Left ventricle myocardium superior (tissue), 1 donor: ENCODE measurements around the gene PGF. TPM values are rescaled to one million over a fixed set of nuclear protein-coding genes. Genes with fewer than 3 reads are reported as not detected.
A peak's percentile ranks its signal among the peaks of the same experiment; 100 is the strongest.

Experiments used
- ATAC-seq: fragments of 200-7000 bp; cut with Tn5 transposase; one replicate; pipeline ENCODE4 v1.9.1; 2020; ENCODE audit warnings: mild to moderate bottlenecking, moderate library complexity
- DNase-seq: peaks from one replicate; pipeline ENCODE4 v3.0.0-alpha.2; 2020
- intact Hi-C: fragments of 100-400 bp; cut with micrococcal nuclease; formaldehyde crosslinking; loops from one replicate; pipeline ENCODE4 v1.11.0; 2022
- total RNA-seq: library from RNA; stranded (reverse); fragmentation: NEBNext Ultra II Directional; extraction: Animal tissue kit (Norgen Biotek cat#: 25700); gene quantifications from one replicate; pipeline ENCODE4 v1.2.1, GENCODE V29; 2021
- donor health status: DM: no; HTN: yes; CAD: no; lungs with severe emphysema.

PGF gene
- total RNA-seq, 1 donor from 2014 or later, result 4.9 TPM

DNA sequence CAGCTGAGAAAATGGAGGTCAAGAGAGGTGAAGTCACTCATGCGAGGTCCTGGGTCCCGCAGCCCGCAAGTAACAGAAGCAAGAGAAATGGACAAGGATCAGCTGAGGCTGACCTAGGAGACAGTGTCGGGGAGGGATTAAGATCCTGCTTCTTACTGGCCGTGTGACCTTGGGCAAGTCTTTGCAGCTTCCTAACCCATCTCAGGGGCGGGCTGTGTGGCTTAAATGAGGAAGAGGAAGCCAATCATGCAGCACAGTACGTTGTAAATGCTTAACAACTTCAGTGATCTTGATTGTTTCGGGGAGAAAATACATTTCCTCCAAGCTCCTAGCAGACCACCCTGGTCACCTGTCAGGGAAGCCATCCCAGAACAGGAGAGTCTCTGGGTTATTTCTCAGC is 7.1 kb upstream of the PGF start:
- intact Hi-C loops, result no loop called here
- ATAC-seq (no peak), DNase-seq (no peak)

- DNase-seq (no peak), ATAC-seq (no peak)
- intact Hi-C loops, result no loop called here
Measured at GRCh38 chr14:74962046-74962445, 6.6 kb upstream of the PGF start.

- no peak for DNase-seq
- ATAC-seq, result no peak
Measured at GRCh38 chr14:74961238-74961911, 6.0 kb upstream of the PGF start.

GRCh38 chr14:74960736-74961135 is 5.3 kb upstream of the PGF start:
- no peak for DNase-seq
- intact Hi-C loops, result no loop called here
- no peak for ATAC-seq

More at GRCh38 chr14:74961238-74961911, 6.0 kb upstream of the PGF start:
- intact Hi-C loops, result no loop called here

DNA sequence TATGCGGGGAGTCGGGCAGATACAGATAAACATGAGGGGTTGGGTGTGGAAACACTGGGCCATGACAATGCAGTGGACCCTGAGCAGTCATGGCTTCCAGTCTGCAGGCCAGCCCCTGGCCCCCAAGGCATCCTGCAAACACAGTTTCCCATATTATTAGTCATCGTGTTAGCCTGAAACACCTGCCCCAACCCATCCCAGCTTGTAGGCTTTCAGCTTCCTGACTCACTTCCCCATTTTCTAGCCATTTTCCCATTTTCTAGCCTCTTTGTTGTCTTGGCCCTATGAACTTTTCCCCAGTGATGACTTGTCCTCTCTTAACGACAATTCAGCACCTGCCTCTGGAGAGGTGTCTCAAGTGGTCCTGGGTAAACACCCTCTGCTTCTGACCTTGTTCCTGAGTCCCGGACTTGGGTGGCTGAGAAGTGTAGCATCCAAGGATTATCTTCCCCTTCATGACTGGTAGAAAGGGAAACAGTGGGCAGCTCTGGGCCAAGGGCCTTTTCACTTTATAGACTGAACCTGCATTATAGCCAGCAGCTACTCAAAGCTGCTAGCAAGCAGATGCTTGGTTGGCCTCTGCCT is 4.3 kb upstream of the PGF start:
- ATAC-seq (no peak), DNase-seq (no peak)
- intact Hi-C loops, result no loop called here

DNA sequence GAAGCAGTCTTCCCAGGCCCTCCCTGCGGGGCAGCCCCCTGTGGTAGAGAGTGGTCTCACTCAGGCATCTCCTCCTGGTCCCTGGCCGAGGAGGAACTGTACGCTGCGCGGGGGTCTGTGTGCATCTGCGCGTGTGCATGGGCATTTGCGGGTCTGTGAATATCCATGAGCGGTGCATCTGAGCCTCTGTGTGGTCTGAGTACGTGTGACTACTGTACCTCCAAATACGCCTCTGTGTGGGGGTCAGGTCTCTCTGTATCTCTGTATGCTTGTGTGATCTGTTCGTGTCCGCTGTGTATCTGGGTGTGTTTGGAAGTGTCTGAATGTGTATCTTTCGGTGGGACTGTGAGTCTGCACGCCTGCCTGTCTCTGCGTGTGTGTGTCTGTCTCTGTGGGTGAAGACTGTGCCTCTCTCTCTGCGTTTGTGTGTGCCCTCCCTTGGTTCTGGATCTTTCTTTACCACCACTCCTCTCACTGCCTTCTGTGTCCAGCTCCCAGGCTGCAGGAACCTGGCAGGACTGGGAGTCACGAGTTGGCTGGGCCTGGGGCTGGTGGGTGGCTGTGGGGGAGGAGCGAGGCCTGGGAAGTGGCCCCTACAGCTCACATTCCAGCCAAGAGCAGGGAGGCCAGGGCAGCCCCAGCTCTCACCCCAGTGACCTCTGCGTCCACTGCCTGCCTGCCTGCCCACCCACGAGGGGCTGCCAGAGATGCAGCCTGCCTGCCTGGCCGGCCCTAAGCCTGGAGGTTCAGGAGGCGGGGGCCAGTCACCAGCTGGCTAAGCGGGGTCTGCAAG is 1.1 kb upstream of the PGF start:
- ATAC-seq (no peak), DNase-seq (no peak)
- intact Hi-C loops, result no loop called here

DNA sequence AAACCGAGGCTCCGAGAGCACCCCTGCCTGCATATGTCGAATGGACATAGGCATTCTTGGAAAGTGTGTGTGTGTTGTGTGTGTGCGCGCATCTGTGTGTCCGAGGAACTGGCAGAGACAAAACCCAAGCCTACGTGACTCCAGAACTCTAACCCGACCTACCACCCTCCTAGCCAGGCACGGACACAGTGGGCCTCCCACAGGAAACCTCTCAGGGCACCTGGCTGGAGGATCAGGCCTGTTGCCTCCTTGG is 556 bp upstream of the PGF start:
- DNase-seq (no peak), ATAC-seq (no peak)
- intact Hi-C loops, result no loop called here

GRCh38 chr14:74954947-74955228 is 509 bp downstream of the PGF start:
- intact Hi-C loops, result no loop called here
- DNase-seq (no peak), ATAC-seq (peak; percentile 21)

- peak; percentile 6 for ATAC-seq
- no peak for DNase-seq
- intact Hi-C loops, result no loop called here
Measured at GRCh38 chr14:74954232-74954946, 1.0 kb downstream of the PGF start.

DNA sequence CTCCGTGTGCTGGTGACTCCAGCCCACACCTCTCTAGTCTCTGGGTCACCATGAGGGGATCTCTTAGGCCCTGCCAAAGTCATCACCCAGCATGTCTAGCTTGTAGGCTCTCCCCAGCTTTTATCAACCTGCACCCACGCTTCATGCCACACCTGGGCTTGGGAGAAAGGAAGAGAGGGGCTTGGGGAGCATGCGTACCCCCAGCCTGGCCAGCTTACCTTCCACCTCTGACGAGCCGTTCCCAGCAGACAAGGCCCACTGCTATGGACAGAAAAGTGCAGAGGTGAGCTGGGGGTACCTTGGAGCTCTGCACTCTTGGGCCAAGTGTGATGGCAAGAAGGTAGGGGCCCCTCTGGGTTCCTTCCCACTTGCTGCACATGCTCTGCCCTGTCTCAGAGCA is 1.7 kb downstream of the PGF start:
- intact Hi-C loops, result no loop called here

DNA sequence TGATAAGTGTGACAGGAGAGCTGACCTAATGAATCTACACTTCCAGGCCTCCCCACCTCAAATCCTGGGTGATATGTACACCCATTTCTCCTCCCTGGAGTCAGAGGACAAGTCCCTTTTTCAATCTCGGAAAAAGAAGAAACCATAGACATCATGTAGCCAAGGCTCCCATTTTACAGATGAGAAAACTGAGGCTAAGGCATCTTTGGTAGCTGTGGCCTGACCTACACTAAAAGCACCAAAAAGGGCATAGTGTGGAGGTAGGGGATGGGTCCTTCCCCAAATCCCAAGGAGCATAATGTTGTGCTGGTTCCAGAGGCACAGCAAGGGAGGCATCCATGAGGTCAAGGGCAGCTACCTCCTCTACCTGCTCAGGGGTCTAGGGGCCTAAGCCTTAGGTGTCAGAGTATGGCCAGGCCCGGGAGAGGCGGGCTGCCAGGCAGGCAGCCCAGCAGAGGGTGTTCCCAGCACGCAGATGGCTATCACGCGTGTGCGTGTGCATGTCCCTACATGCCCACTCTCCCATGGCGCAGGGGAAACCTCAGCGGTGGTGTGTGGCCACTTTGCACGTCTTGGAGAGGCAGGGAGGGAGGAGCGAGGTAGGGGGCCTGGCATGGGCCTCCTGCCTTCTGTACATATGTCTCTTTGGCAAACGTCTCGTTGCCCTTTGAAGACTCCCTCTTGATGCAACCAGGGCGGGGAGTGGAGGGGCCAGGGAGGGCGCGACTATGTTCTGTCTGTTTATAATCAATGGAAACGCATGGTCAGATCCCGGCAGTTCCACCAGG is 2.5 kb downstream of the PGF start:
- no peak for DNase-seq
- no peak for ATAC-seq
- intact Hi-C loops, result no loop called here

More for the DNA sequence above, 1.7 kb downstream of the PGF start:
- ATAC-seq, result no peak
- DNase-seq, result no peak

DNA sequence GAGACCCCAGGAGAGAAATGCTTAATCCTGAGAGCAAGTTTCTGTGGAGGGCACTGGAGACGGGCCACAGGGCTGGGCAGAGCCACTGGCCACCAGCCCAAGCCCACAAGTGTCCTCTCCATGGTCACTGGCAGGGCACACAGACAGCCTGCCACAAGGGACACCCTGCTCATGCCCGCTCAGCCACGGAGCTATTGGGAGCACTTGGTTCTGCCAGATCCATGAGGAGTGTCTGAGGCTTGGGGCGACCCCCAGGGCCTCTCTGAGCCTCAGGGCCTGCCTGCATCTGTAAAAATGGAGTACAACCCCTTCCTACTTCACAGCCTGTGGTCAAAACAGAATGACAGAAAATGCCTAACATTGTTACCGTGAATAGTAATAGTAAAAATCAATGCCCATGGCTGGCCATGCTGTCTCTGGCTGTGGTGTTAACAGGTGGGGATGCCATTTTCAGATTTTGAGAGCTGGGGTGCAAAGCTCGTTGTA is 3.2 kb downstream of the PGF start:
- no peak for ATAC-seq
- intact Hi-C loops, result no loop called here
- DNase-seq, result no peak

GRCh38 chr14:74951443-74952179 is 3.8 kb downstream of the PGF start:
- intact Hi-C loops, result no loop called here
- no peak for ATAC-seq
- no peak for DNase-seq

DNA sequence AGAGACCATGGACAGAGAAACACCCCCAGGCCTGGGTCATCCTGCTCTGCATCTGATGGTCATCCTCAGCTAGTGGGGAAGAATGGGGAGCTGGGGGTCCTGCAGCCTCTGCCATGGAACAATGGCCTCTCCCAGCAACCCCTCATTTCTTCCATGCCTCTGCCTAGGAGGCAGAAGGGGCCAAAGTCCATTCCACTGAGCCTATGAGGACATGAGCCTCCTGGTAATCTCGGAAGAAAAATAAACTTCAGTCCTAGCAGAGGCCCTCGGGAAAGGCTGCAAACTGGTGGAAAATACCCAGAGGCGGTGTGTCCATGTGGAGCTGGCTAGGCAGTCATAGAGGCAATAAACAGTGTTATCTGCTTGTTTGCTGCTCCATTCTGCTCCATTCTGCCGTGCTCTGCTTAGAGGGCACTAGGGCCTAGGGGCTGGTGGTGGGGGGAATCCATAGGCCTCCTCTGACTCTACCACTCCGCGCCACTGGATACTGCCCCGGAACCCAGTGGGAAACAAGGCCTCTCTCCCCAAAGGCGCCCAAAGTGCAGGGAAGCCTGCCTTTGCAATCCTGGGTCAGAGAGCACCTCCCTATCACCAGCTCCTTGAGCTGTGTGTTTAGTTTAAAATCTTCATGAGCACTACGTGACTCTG is 4.5 kb downstream of the PGF start:
- ATAC-seq (no peak), DNase-seq (no peak)
- intact Hi-C loops, result no loop called here

- intact Hi-C loops, result loop anchor here (10.0 kb wide), 2 partner anchors 65 to 125 kb away; no protein-coding TSS in a partner anchor
- no peak for DNase-seq
- no peak for ATAC-seq
Measured at GRCh38 chr14:74949859-74950573, 5.4 kb downstream of the PGF start.

GRCh38 chr14:74949191-74949601 is 6.2 kb downstream of the PGF start:
- ATAC-seq (no peak), DNase-seq (no peak)
- intact Hi-C loops, result loop anchor here (10.0 kb wide), 2 partner anchors 66 to 126 kb away; no protein-coding TSS in a partner anchor
